GM19238 (cell line): ENCODE data around the gene TBCC.
A peak's percentile ranks its signal among the peaks of the same experiment; 100 is the strongest.
"Not testable (repeated sequence)": the region's sequence is repeated elsewhere in the genome, so short reads cannot be mapped to it uniquely, and the experiment has no call there.

ENCODE experiments used
- DNase-seq: peaks from one replicate; pipeline ENCODE4 v3.0.0; 2011; ENCODE audit warnings: low spot score; ENCODE audit not compliant: insufficient read length

Gene TBCC

GRCh38 chr6:42745640-42746462 is at the start of gene TBCC:
Gene TBCC (minus strand): TSS chr6:42746103. CDS start chr6:42746073, 30 bp downstream.
- peak; percentile 91 for DNase-seq

- DNase-seq, result no peak
These were observed 49.7 kb upstream of the TBCC start for GRCh38 chr6:42795651-42796050.

- DNase-seq, result no peak
These were observed 45.9 kb upstream of the TBCC start for GRCh38 chr6:42791706-42792320.

GRCh38 chr6:42790549-42791181 is 44.8 kb upstream of the TBCC start:
- no peak for DNase-seq

- no peak for DNase-seq
These were observed 42.8 kb upstream of the TBCC start for GRCh38 chr6:42788671-42789070.

GRCh38 chr6:42787063-42787472 is 41.2 kb upstream of the TBCC start:
- no peak for DNase-seq

GRCh38 chr6:42786525-42786985 is 40.7 kb upstream of the TBCC start:
- no peak for DNase-seq

- DNase-seq, result no peak
These were observed 39.0 kb upstream of the TBCC start for GRCh38 chr6:42784717-42785498.

- no peak for DNase-seq
These were observed 38.2 kb upstream of the TBCC start for GRCh38 chr6:42783876-42784642.

- peak; percentile 50 for DNase-seq
These were observed 37.4 kb upstream of the TBCC start for GRCh38 chr6:42783177-42783875.

- DNase-seq, result peak; percentile 59
These were observed 36.8 kb upstream of the TBCC start for GRCh38 chr6:42782689-42783176.

GRCh38 chr6:42781796-42782688 is 36.1 kb upstream of the TBCC start, which contains the start of gene BICRAL:
Gene BICRAL (plus strand): TSS chr6:42782052. CDS start chr6:42822023, 39,971 bp downstream.
- peak; percentile 30 for DNase-seq

GRCh38 chr6:42781546-42781795 is 35.6 kb upstream of the TBCC start:
- no peak for DNase-seq

GRCh38 chr6:42779521-42779920 is 33.6 kb upstream of the TBCC start:
- no peak for DNase-seq

GRCh38 chr6:42778122-42778521 is 32.2 kb upstream of the TBCC start:
- DNase-seq, result no peak

GRCh38 chr6:42777126-42777822 is 31.4 kb upstream of the TBCC start:
- no peak for DNase-seq

- not testable (repeated sequence) for DNase-seq
These were observed 29.1 kb upstream of the TBCC start for GRCh38 chr6:42774821-42775487.

- no peak for DNase-seq
These were observed 28.3 kb upstream of the TBCC start for GRCh38 chr6:42774201-42774600.
